Breast epithelium (tissue), 3 donors: ENCODE data around the gene WBP1L.

Experiments
- CTCF ChIP-seq, 3 donors: fragments of 450-650 bp; IDR thresholded peaks; one replicate each; pipeline ENCODE4 v1.5.1; 2016 to 2017; ENCODE audit warnings: antibody characterized with exemption in 3 of 3, mild to moderate bottlenecking in 3 of 3, moderate library complexity in 3 of 3
- POLR2A ChIP-seq: fragments of 450-650 bp; IDR thresholded peaks from one replicate; pipeline ENCODE4 v1.6.1; 2016; ENCODE audit warnings: antibody characterized with exemption, mild to moderate bottlenecking, moderate library complexity
- POLR2AphosphoS5 ChIP-seq, 3 donors: sonication (generic); formaldehyde crosslinking; IDR thresholded peaks; one replicate each; pipeline ENCODE4 v1.6.1; 2017; ENCODE audit warnings: antibody characterized with exemption in 3 of 3

GRCh38 chr10:102763037-102763607 lies 19.4 kb downstream of the WBP1L start:
- TF ChIP-seq CTCF (IDR thresholded peaks at IDR 0.05) (no peak), POLR2A (no peak), POLR2AphosphoS5 (IDR thresholded peaks at IDR 0.05) (no peak)
